ENCODE measurements around the gene SLFN12L. TPM values are rescaled to one million over a fixed set of nuclear protein-coding genes. Genes with fewer than 3 reads are reported as not detected.

The SLFN12L gene
- total RNA-seq, 1 donor = not detected

DNA sequence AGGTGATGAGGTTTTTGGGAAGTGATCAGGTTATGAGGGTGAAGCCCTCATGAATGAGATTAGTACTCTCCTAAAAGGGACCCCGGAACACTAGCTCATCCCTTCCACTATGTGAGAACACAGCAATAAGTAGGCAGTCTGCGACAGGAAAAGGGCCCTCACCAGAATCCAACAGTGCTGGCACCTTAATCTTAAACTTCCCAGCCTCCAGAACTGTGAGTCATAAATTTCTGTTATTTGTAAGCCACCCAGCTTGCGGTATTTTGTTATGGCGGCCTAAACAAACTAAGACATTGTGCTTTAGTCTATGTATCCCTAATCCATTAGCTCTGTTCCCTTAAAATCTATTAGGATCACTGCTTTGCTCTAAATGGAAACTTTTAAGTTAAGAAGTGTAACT is 113.7 kb downstream of the SLFN12L start:
- peak; percentile 47 for DNase-seq (ENCODE audit: low read depth)
- no peak for TF ChIP-seq CTCF (IDR thresholded peaks at IDR 0.05; ENCODE audit: insufficient read depth, low read depth, low read length)
- no peak overlapping the region for H3K4me3 ChIP-seq (ENCODE audit: low read depth, low read length)

Small RNA genes within 50 kb of the gene (small RNA-seq; reads per million reads assigned to genes)
- gene AC015911.1 = not detected
- 24.1 reads per million, percentile 94 among the genes with 10 or more reads in this experiment for gene SNORD7

Other genes with a start within 250 kb of the SLFN12L start
- 54.8 and 95.9 TPM in 2 replicates for gene SLFN11, start 164.1 kb downstream of the SLFN12L start, total RNA-seq
- gene SLFN12, start 105.2 kb downstream of the SLFN12L start, total RNA-seq = 30.6 and 47.9 TPM in 2 replicates
- 1.6 and 2.6 TPM in 2 replicates for gene SLFN13, start 88.9 kb downstream of the SLFN12L start, total RNA-seq
- gene SLFN14, start 23.1 kb upstream of the SLFN12L start, total RNA-seq = not detected in 2 replicates
- 6.4 and 7.3 TPM in 2 replicates for gene PEX12, start 40.9 kb upstream of the SLFN12L start, total RNA-seq
- gene AP2B1, start 49.6 kb upstream of the SLFN12L start, total RNA-seq = 86.7 and 97.6 TPM in 2 replicates
- gene RASL10B, start 194.0 kb upstream of the SLFN12L start, total RNA-seq = 6.4 and 12.1 TPM in 2 replicates
- gene GAS2L2, start 215.6 kb upstream of the SLFN12L start, total RNA-seq = not detected in 2 replicates
- not detected in 2 replicates for gene C17orf50, start 223.2 kb upstream of the SLFN12L start, total RNA-seq